Stimulated activated CD4-positive, alpha-beta T cell treated with anti-CD3 and anti-CD28 coated beads, Interleukin-2, amount 100 ng/mL, for 24 hours (primary cell): Measurements from ENCODE around the gene NPAP1.
"Not testable (repeated sequence)": the region's sequence is repeated elsewhere in the genome, so short reads cannot be mapped to it uniquely, and the experiment has no call there.

Experiments used
- DNase-seq, 2 donors: peaks; one replicate each; pipeline ENCODE4 v3.0.0-alpha.2; 2020

NPAP1 gene

GRCh38 chr15:24675332-24676144, at the start of gene NPAP1:
Gene NPAP1 (plus strand): TSS chr15:24675775. CDS start chr15:24675868, 93 bp downstream.
- DNase-seq, result no peak

- no peak for DNase-seq
These were observed 48.1 kb upstream of the NPAP1 start for GRCh38 chr15:24627443-24627842.

- no peak for DNase-seq
These were observed 42.5 kb upstream of the NPAP1 start for GRCh38 chr15:24633082-24633481.

GRCh38 chr15:24639412-24639811, 36.2 kb upstream of the NPAP1 start:
- not testable (repeated sequence) for DNase-seq

- no peak for DNase-seq
These were observed 29.9 kb upstream of the NPAP1 start for GRCh38 chr15:24645627-24646026.

- no peak for DNase-seq
These were observed 16.0 kb upstream of the NPAP1 start for GRCh38 chr15:24659622-24660021.

GRCh38 chr15:24662991-24663390, 12.6 kb upstream of the NPAP1 start:
- no peak for DNase-seq

GRCh38 chr15:24676431-24676830, 856 bp downstream of the NPAP1 start:
- DNase-seq, result no peak

- no peak for DNase-seq
These were observed 2.9 kb downstream of the NPAP1 start for GRCh38 chr15:24678485-24678884.

- no peak for DNase-seq
These were observed 6.4 kb downstream of the NPAP1 start for GRCh38 chr15:24682002-24682401.

GRCh38 chr15:24682905-24683304, 7.3 kb downstream of the NPAP1 start:
- not testable (repeated sequence) for DNase-seq

- no peak for DNase-seq
These were observed 8.2 kb downstream of the NPAP1 start for GRCh38 chr15:24683736-24684135.

- DNase-seq, result no peak
These were observed 8.7 kb downstream of the NPAP1 start for GRCh38 chr15:24684313-24684712.

GRCh38 chr15:24696201-24696600, 20.6 kb downstream of the NPAP1 start:
- DNase-seq, result no peak

GRCh38 chr15:24696842-24697241, 21.3 kb downstream of the NPAP1 start:
- no peak for DNase-seq

- no peak for DNase-seq
These were observed 42.9 kb downstream of the NPAP1 start for GRCh38 chr15:24718289-24719082.

- DNase-seq, result no peak
These were observed 54.2 kb downstream of the NPAP1 start for GRCh38 chr15:24729760-24730159.
